ENCODE results near the gene PPP3CA.
"Not testable (repeated sequence)": the region's sequence is repeated elsewhere in the genome, so short reads cannot be mapped to it uniquely, and the experiment has no call there.

The PPP3CA gene

DNA sequence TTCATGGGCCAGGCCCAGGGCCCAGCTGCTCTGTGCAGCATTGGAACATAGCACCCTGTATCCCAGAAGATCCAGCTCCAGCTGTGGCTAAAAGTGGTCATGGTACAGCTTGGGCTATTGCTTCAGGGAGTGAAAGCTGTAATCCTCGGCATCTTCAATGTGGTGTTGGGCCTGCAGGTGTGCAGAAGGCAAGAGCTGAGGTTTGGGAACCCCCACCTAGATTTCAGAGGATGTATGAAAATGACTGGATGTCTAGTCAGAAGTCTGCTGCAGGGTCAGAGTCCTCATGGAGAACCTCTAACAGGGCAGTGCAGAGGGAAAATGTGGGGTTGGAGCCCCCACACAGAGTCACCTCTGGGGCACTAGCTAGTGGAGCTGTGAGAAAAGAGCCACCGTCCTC is 341.7 kb downstream of the PPP3CA start:
- Histone ChIP-seq H3K9ac (ENCODE audit: low read length) (no peak overlapping the region), H3K4me3 (ENCODE audit: low read depth in 1 of 2, low read length in 2 of 2) (no peak overlapping the region), H3K4me1 (ENCODE audit: insufficient read depth, low read length) (peaks cover 8% of the 10 kb centered on the region), H3K27ac (ENCODE audit: low read depth, low read length) (no peak overlapping the region), H3K9me3 (ENCODE audit: low read length) (no peaks in the 10 kb centered on the region), H3K27me3 (ENCODE audit: control insufficient read depth in 1 of 2, insufficient read depth in 2 of 2, low read length in 2 of 2) (no peaks in the 10 kb centered on the region), H3K36me3 (ENCODE audit: insufficient read depth, low read length) (no peaks in the 10 kb centered on the region)

DNA sequence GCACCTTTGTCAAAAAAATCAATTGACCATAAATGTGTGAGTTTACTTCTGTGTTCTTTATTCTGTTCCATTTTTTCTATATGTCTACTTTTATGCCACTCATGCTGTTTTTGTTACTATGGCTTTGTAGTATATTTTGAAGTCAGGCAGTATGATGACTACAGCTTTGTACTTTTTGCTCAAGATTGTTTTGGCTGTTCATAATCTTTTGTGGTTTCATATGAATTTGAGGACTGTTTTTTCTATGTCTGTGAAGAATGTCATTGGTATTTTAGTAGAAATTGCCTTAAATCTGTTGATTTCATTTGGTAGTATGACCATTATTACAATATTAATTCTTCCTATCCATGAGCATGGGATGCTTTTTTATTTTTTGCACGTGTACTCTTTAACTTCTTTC is 346.8 kb downstream of the PPP3CA start:
- no peak overlapping the region for H3K27ac ChIP-seq (ENCODE audit: low read depth, low read length)
- no peak overlapping the region for H3K9ac ChIP-seq (ENCODE audit: low read length)
- H3K36me3 ChIP-seq (ENCODE audit: insufficient read depth, low read length), result no peaks in the 10 kb centered on the region
- H3K9me3 ChIP-seq (ENCODE audit: low read length), result no peaks in the 10 kb centered on the region
- H3K4me3 ChIP-seq (ENCODE audit: low read depth in 1 of 2, low read length in 2 of 2), result no peak overlapping the region
- H3K27me3 ChIP-seq (ENCODE audit: control insufficient read depth in 1 of 2, insufficient read depth in 2 of 2, low read length in 2 of 2), result no peaks in the 10 kb centered on the region
- no peaks in the 10 kb centered on the region for H3K4me1 ChIP-seq (ENCODE audit: insufficient read depth, low read length)

DNA sequence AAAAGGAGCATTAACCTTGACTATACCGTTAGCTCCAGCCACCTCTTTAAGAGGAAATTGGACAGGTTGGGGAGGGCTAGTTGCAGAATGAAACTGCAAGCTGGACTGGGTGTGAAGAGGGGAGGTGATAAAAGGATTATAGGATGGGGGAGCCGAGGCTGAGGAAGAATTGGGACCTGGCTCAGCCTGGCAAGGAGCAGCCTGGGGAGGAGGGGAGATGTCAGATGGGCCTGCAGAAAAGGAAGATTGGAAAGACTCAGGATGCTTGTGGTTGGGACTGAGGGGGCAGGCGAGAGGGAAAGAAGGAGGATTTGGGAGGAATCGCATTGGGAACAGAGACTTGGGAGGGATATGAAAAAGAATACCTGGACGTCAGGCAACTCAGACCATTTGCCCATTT is 351.7 kb downstream of the PPP3CA start:
- no peaks in the 10 kb centered on the region for H3K4me1 ChIP-seq (ENCODE audit: insufficient read depth, low read length)
- H3K27ac ChIP-seq (ENCODE audit: low read depth, low read length), result no peak overlapping the region
- no peaks in the 10 kb centered on the region for H3K9me3 ChIP-seq (ENCODE audit: low read length)
- no peak overlapping the region for H3K9ac ChIP-seq (ENCODE audit: low read length)
- no peak overlapping the region for H3K4me3 ChIP-seq (ENCODE audit: low read depth in 1 of 2, low read length in 2 of 2)
- no peaks in the 10 kb centered on the region for H3K27me3 ChIP-seq (ENCODE audit: control insufficient read depth in 1 of 2, insufficient read depth in 2 of 2, low read length in 2 of 2)
- no peaks in the 10 kb centered on the region for H3K36me3 ChIP-seq (ENCODE audit: insufficient read depth, low read length)

DNA sequence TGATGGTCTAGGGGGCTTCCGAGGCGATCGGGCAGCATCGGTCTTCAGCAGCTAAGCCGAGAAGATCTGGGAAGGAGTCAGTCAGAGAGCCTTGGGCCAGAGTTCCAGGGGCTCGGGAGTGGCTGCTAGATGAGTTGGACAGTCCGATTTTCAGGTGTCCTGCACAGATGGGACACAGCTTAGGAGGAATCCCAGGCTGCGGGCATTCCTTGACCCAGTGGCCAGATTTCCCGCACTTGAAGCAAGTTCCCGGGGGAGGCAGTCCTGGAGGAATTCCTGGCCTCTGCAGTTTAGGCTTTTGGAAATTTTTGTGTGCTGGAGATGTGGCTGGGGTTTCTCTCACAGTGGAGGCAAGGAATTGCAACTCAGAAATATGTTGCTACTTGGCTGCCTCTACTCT is 352.3 kb downstream of the PPP3CA start:
- not testable (repeated sequence) for H3K9me3 ChIP-seq (ENCODE audit: low read length); H3K4me1 ChIP-seq (ENCODE audit: insufficient read depth, low read length); H3K27me3 ChIP-seq (ENCODE audit: control insufficient read depth in 1 of 2, insufficient read depth in 2 of 2, low read length in 2 of 2)

DNA sequence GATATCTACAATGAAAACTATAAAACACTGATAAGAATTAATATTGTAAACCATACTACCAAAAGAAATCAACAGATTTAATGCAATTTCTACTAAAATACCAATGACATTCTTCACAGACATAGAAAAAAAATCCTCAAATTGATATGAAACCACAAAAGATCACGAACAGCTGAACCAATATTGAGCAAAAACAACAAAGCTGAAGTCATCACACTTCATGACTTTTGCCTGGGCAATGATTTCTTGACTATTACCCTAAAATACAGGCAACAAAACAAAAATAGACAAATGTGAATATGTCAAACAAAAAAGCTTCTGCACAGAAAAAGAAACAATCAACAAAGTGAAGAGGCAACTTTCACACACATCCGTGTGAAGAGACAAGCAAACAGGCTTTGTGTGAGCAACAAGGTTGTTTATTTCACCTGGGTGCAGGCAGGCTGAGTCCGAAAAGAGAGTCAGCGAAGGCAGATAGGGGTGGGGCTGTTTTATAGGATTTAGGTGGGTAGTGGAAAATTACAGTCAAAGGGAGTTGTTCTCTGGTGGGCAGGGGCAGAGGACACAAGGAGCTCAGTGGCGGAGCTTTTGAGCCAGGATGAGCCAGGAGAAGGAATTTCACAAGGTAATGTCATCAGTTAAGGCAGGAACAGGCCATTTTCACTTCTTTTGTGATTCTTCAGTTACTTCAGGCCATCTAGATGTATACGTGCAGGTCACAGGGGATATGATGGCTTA is 355.8 kb downstream of the PPP3CA start:
- not testable (repeated sequence) for H3K27ac ChIP-seq (ENCODE audit: low read depth, low read length); H3K4me1 ChIP-seq (ENCODE audit: insufficient read depth, low read length); H3K9ac ChIP-seq (ENCODE audit: low read length); H3K4me3 ChIP-seq (ENCODE audit: low read depth in 1 of 2, low read length in 2 of 2); H3K36me3 ChIP-seq (ENCODE audit: insufficient read depth, low read length); H3K9me3 ChIP-seq (ENCODE audit: low read length); H3K27me3 ChIP-seq (ENCODE audit: control insufficient read depth in 1 of 2, insufficient read depth in 2 of 2, low read length in 2 of 2)

More for the DNA sequence above, 352.3 kb downstream of the PPP3CA start:
- H3K36me3 ChIP-seq (ENCODE audit: insufficient read depth, low read length); H3K9ac ChIP-seq (ENCODE audit: low read length); H3K27ac ChIP-seq (ENCODE audit: low read depth, low read length); H3K4me3 ChIP-seq (ENCODE audit: low read depth in 1 of 2, low read length in 2 of 2): not testable (repeated sequence)

DNA sequence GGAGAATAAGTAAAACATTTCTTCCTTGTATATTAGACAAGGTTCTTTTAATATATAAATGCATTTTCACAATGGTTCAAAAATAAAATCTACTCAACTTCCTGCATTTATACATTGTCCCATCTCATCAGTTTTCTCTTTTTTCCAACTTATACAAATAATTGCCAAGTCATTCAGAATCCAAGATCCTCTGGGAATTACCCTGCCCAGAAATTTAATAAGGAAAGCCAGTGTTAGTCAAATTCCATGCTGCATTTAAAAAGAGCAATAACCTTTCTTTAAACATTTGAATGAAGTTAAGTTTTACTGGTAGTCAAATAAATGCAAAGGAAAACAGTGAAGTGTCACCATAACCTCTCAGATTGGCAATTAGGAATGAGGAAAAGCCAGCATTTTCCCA is 357.9 kb downstream of the PPP3CA start:
- no peak overlapping the region for H3K4me3 ChIP-seq (ENCODE audit: low read depth in 1 of 2, low read length in 2 of 2)
- no peak overlapping the region for H3K27ac ChIP-seq (ENCODE audit: low read depth, low read length)
- H3K27me3 ChIP-seq (ENCODE audit: control insufficient read depth in 1 of 2, insufficient read depth in 2 of 2, low read length in 2 of 2), result no peaks in the 10 kb centered on the region
- H3K36me3 ChIP-seq (ENCODE audit: insufficient read depth, low read length), result no peaks in the 10 kb centered on the region
- H3K9ac ChIP-seq (ENCODE audit: low read length), result no peak overlapping the region
- no peaks in the 10 kb centered on the region for H3K4me1 ChIP-seq (ENCODE audit: insufficient read depth, low read length)
- no peaks in the 10 kb centered on the region for H3K9me3 ChIP-seq (ENCODE audit: low read length)

DNA sequence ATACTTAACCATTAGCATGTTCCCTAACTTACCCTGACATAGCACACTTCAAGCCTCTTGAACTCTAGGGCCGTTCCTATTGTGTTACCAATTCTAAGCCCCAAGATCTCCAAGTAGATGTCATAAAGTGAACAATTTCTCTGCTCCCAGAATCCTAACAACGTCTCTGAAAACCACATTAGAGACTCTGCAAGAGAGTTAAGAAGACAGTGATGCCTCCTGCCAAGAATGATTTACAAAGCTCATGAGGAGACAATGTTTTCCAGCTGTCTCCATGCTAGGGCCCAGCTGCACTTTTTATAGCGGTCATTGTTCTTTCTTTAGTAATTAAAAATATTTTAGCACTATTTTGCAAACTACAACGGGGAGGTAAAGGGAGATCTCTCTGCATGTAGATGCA is 358.4 kb downstream of the PPP3CA start:
- H3K27ac ChIP-seq (ENCODE audit: low read depth, low read length), result no peak overlapping the region
- H3K4me3 ChIP-seq (ENCODE audit: low read depth in 1 of 2, low read length in 2 of 2), result no peak overlapping the region
- H3K36me3 ChIP-seq (ENCODE audit: insufficient read depth, low read length), result no peaks in the 10 kb centered on the region
- H3K9ac ChIP-seq (ENCODE audit: low read length), result no peak overlapping the region
- H3K9me3 ChIP-seq (ENCODE audit: low read length), result no peaks in the 10 kb centered on the region
- no peaks in the 10 kb centered on the region for H3K27me3 ChIP-seq (ENCODE audit: control insufficient read depth in 1 of 2, insufficient read depth in 2 of 2, low read length in 2 of 2)
- H3K4me1 ChIP-seq (ENCODE audit: insufficient read depth, low read length), result no peaks in the 10 kb centered on the region

DNA sequence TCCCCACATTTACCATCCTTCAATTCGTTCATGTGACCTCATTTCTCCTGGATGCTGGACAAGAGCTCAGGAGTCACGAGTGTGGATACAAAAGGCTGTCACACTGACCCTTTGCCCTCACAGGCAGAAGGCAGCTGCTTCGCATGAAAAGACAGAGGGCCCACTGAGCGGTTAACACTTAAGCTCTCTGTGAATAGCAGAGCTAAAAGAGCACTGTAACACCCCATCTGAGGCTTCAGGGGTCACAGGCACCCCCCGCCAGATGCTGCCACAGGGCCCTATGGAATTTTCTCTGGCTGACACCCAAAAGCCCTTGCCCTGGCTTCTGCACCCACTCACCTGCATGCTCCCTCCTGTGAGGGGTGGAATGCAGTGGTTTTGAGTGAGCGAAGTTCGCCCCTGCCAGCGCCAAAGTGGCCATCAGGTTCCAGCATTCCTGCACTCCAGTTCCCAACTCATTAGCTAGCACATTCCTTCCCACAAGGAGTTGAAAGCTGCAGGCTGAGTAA is 360.9 kb downstream of the PPP3CA start:
- Histone ChIP-seq H3K27ac (ENCODE audit: low read depth, low read length) (no peak overlapping the region), H3K27me3 (ENCODE audit: control insufficient read depth in 1 of 2, insufficient read depth in 2 of 2, low read length in 2 of 2) (no peaks in the 10 kb centered on the region), H3K4me1 (ENCODE audit: insufficient read depth, low read length) (no peaks in the 10 kb centered on the region), H3K4me3 (ENCODE audit: low read depth in 1 of 2, low read length in 2 of 2) (no peak overlapping the region), H3K36me3 (ENCODE audit: insufficient read depth, low read length) (no peaks in the 10 kb centered on the region), H3K9me3 (ENCODE audit: low read length) (no peaks in the 10 kb centered on the region), H3K9ac (ENCODE audit: low read length) (no peak overlapping the region)

DNA sequence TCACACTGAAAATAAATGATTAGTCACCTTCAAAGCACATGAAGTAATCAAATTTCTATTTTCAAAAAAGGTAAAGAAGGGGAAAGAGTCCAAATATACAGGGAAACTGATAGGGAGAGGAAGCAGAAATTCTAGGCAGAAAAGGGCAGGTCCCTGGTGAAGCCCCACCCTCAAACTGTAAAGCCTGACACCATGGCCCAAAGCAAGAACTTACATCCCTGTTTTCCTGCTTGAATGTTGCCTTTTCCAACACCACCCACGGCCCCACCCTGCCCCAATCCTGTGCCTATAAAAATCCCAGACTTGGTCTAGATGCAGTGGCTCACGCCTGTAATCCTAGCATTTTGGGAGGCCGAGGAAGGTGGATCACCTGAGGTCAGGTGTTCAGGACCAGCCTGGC is 361.8 kb downstream of the PPP3CA start:
- no peaks in the 10 kb centered on the region for H3K27me3 ChIP-seq (ENCODE audit: control insufficient read depth in 1 of 2, insufficient read depth in 2 of 2, low read length in 2 of 2)
- H3K9ac ChIP-seq (ENCODE audit: low read length), result no peak overlapping the region
- H3K9me3 ChIP-seq (ENCODE audit: low read length), result no peaks in the 10 kb centered on the region
- H3K4me1 ChIP-seq (ENCODE audit: insufficient read depth, low read length), result no peaks in the 10 kb centered on the region
- no peak overlapping the region for H3K27ac ChIP-seq (ENCODE audit: low read depth, low read length)
- H3K36me3 ChIP-seq (ENCODE audit: insufficient read depth, low read length), result no peaks in the 10 kb centered on the region
- no peak overlapping the region for H3K4me3 ChIP-seq (ENCODE audit: low read depth in 1 of 2, low read length in 2 of 2)

DNA sequence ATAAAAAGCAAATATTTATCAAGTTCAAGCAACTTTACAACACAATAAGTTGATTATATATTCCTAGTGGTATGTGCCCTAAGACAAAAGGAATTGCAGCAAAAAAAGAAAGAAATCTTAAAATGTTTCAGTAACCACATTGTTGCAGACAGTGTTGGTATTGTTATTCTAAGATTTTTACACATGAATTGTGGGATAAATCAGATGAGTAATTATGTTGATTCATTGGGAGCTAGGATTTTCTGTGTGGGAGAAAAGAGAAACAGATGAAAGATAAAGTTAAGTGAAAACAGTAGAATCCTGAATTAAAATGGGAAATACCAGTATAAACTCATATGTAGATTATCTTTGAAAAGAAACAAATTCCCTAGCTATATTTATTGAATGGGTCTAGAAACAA is 362.4 kb downstream of the PPP3CA start:
- H3K27ac ChIP-seq (ENCODE audit: low read depth, low read length), result no peak overlapping the region
- no peaks in the 10 kb centered on the region for H3K27me3 ChIP-seq (ENCODE audit: control insufficient read depth in 1 of 2, insufficient read depth in 2 of 2, low read length in 2 of 2)
- no peaks in the 10 kb centered on the region for H3K36me3 ChIP-seq (ENCODE audit: insufficient read depth, low read length)
- H3K9ac ChIP-seq (ENCODE audit: low read length), result no peak overlapping the region
- no peak overlapping the region for H3K4me3 ChIP-seq (ENCODE audit: low read depth in 1 of 2, low read length in 2 of 2)
- H3K4me1 ChIP-seq (ENCODE audit: insufficient read depth, low read length), result no peaks in the 10 kb centered on the region
- no peaks in the 10 kb centered on the region for H3K9me3 ChIP-seq (ENCODE audit: low read length)

DNA sequence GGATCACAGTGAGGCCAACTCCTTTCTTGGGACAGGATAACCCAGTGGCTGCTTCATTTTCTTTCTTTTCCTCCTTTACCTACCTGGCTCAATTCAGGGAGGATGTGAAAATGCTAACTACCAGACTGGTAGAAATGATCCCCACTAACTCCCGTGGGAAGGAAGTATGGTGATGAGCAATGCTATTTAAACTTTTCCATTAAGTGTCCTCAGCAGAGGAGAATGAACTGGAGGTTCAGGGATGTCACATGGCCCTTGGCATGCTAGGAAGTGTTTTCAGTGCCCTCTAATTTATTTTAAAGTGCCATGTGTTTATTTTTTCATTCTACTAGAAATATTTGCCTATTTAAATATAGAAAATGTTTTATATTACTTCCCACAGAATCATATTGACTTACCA is 363.9 kb downstream of the PPP3CA start:
- Histone ChIP-seq H3K9me3 (ENCODE audit: low read length) (no peaks in the 10 kb centered on the region), H3K27me3 (ENCODE audit: control insufficient read depth in 1 of 2, insufficient read depth in 2 of 2, low read length in 2 of 2) (no peaks in the 10 kb centered on the region), H3K4me3 (ENCODE audit: low read depth in 1 of 2, low read length in 2 of 2) (no peak overlapping the region), H3K36me3 (ENCODE audit: insufficient read depth, low read length) (no peaks in the 10 kb centered on the region), H3K9ac (ENCODE audit: low read length) (no peak overlapping the region), H3K27ac (ENCODE audit: low read depth, low read length) (no peak overlapping the region), H3K4me1 (ENCODE audit: insufficient read depth, low read length) (peaks cover 14% of the 10 kb centered on the region)

DNA sequence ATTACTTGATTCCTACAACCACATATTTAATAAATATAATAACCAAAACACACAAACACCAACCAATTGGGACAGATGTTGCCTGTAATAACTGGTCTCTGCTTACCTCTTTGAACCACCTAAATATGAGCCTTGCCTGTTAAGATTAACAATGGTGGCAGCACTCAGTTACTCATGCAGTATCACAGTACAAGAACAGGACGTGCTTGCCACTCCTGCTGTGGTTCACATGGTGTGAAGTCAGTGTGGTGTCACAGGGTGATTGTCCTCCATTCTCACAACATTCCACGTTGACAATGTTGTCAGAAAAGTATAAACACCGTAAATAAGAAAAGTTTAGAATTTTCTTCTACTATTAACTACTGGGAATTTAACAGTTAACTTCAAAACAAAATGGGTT is 365.0 kb downstream of the PPP3CA start:
- Histone ChIP-seq H3K4me3 (ENCODE audit: low read depth in 1 of 2, low read length in 2 of 2) (no peak overlapping the region), H3K36me3 (ENCODE audit: insufficient read depth, low read length) (no peaks in the 10 kb centered on the region), H3K27ac (ENCODE audit: low read depth, low read length) (no peak overlapping the region), H3K9me3 (ENCODE audit: low read length) (no peaks in the 10 kb centered on the region), H3K4me1 (ENCODE audit: insufficient read depth, low read length) (peaks cover 25% of the 10 kb centered on the region), H3K9ac (ENCODE audit: low read length) (no peak overlapping the region), H3K27me3 (ENCODE audit: control insufficient read depth in 1 of 2, insufficient read depth in 2 of 2, low read length in 2 of 2) (no peaks in the 10 kb centered on the region)

Data from muscle layer of colon (tissue), 2 donors.